ENCODE measurements around the gene GLIPR1L2.

The GLIPR1L2 gene

DNA sequence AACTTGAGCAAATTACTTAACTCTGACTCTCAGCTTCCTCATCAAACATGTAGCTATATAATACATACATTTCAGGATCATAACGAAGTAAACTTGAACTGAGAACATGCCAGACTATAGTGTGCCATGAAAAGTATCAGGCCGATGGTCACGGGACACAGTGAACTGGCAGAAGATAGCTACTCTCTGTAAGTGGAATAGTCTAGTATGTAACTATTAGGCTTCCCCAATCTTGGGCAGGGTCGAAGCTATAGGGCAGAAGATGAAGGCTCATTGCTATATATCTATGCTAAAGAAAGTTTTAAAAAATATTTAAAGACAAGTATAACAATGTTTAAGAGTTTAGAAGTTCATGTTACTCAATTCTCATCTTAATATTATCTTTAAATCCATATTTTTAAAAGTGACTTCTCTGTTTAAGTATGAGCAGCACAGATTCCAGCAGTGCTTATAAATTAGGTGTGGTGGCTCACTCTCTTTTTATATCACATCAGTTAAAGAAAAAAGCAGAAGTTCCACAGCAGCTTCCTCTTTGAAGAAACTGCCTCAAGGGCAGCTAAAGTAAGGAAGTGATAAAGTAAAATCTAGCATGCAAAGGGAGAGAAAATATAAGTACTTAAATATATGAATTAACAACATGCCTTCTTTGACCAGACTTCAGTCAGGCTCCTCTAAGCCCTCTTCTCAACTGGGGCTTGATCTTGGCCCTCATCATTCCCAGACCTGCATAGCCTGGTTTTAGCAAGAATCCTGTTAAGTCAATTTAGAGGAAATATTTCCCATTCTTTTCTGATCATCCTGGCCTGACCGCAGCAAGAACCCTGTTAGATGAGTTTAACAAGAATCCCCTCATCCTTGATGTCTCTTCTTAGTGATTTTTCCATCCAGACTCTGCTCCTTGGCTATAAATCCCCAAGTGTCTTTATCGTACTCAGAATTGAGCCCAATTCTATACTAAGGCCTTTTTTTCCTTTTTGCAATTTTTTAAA is 81.3 kb downstream of the GLIPR1L2 start:
- Histone ChIP-seq H3K4me1 (ENCODE audit: control insufficient read depth, insufficient read depth, low read length) (no peaks in the 10 kb centered on the region), H3K9me3 (ENCODE audit: control insufficient read depth, low read length) (no peaks in the 10 kb centered on the region), H3K4me3 (ENCODE audit: insufficient read depth, low read depth, low read length) (no peak overlapping the region), H3K36me3 (ENCODE audit: control insufficient read depth, insufficient read depth, low read length) (no peaks in the 10 kb centered on the region), H3K27ac (ENCODE audit: insufficient read depth, low read depth, low read length, poor library complexity, severe bottlenecking) (no peak overlapping the region), H3K27me3 (ENCODE audit: control insufficient read depth, insufficient read depth, low read length, poor library complexity, severe bottlenecking) (no peaks in the 10 kb centered on the region)
- 94 to 99% methylated on average over 5 of the region's 6 CpGs for WGBS, 2 experiments

DNA sequence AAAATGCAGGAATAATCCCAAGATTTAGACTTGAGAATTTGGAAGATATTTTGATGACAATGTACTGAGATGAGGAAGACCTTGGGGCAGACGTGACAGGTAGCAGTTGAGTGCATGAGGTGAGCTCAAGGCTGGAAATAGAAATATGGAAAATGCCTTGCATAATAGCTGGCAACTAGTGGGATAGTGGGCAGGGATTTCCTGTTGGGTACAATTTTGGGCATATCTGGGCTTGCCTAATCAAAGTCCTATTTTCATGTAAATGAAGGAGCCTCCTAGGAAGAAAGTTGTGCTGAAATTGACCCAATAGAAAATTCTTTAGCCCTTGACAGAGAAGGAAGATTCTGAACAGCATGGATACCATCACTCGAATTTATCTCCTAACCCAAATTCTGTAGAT is 83.2 kb downstream of the GLIPR1L2 start:
- Histone ChIP-seq H3K27ac (ENCODE audit: insufficient read depth, low read depth, low read length, poor library complexity, severe bottlenecking) (no peak overlapping the region), H3K4me3 (ENCODE audit: insufficient read depth, low read depth, low read length) (no peak overlapping the region), H3K9me3 (ENCODE audit: control insufficient read depth, low read length) (no peaks in the 10 kb centered on the region), H3K4me1 (ENCODE audit: control insufficient read depth, insufficient read depth, low read length) (no peaks in the 10 kb centered on the region), H3K27me3 (ENCODE audit: control insufficient read depth, insufficient read depth, low read length, poor library complexity, severe bottlenecking) (no peaks in the 10 kb centered on the region), H3K36me3 (ENCODE audit: control insufficient read depth, insufficient read depth, low read length) (no peaks in the 10 kb centered on the region)
- WGBS, 2 experiments: 88 to 89% methylated on average over 2 of the region's 2 CpGs

DNA sequence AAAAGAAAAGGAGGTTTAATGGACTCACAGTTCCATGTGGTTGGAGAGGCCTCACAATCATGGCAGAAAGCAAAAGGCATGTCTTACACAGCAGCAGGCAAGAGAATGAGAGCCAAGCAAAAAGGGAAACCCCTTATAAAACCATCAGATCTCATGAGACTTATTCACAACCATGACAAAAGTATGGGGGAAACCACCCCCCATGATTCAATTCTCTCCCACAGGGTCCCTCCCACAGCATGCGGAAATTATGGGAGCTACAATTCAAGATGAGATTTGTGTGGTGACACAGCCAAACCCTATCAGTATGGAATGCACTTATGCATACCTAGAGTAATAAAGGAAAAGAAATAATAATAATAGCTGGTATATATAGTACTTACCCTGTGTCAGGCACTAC is 85.2 kb downstream of the GLIPR1L2 start:
- Histone ChIP-seq H3K27me3 (ENCODE audit: control insufficient read depth, insufficient read depth, low read length, poor library complexity, severe bottlenecking) (no peaks in the 10 kb centered on the region), H3K9me3 (ENCODE audit: control insufficient read depth, low read length) (no peaks in the 10 kb centered on the region), H3K27ac (ENCODE audit: insufficient read depth, low read depth, low read length, poor library complexity, severe bottlenecking) (no peak overlapping the region), H3K36me3 (ENCODE audit: control insufficient read depth, insufficient read depth, low read length) (no peaks in the 10 kb centered on the region), H3K4me3 (ENCODE audit: insufficient read depth, low read depth, low read length) (no peak overlapping the region), H3K4me1 (ENCODE audit: control insufficient read depth, insufficient read depth, low read length) (no peaks in the 10 kb centered on the region)
- WGBS, 2 experiments: 100% methylated on average over 1 of the region's 1 CpG; no CpG with 5 or more reads in 1 of the 2 experiments

- WGBS, 2 experiments: 81 to 93% methylated on average over 2 of the region's 2 CpGs
- Histone ChIP-seq H3K4me3 (ENCODE audit: insufficient read depth, low read depth, low read length) (no peak overlapping the region), H3K36me3 (ENCODE audit: control insufficient read depth, insufficient read depth, low read length) (no peaks in the 10 kb centered on the region), H3K9me3 (ENCODE audit: control insufficient read depth, low read length) (no peaks in the 10 kb centered on the region), H3K4me1 (ENCODE audit: control insufficient read depth, insufficient read depth, low read length) (no peaks in the 10 kb centered on the region), H3K27me3 (ENCODE audit: control insufficient read depth, insufficient read depth, low read length, poor library complexity, severe bottlenecking) (no peaks in the 10 kb centered on the region), H3K27ac (ENCODE audit: insufficient read depth, low read depth, low read length, poor library complexity, severe bottlenecking) (no peak overlapping the region)
Measured at GRCh38 chr12:75477137-75477536, 86.2 kb downstream of the GLIPR1L2 start.

GRCh38 chr12:75478116-75478794 is 87.4 kb downstream of the GLIPR1L2 start:
- no peak overlapping the region for H3K4me3 ChIP-seq (ENCODE audit: insufficient read depth, low read depth, low read length)
- H3K4me1 ChIP-seq (ENCODE audit: control insufficient read depth, insufficient read depth, low read length): no peaks in the 10 kb centered on the region
- no peak overlapping the region for H3K27ac ChIP-seq (ENCODE audit: insufficient read depth, low read depth, low read length, poor library complexity, severe bottlenecking)
- H3K27me3 ChIP-seq (ENCODE audit: control insufficient read depth, insufficient read depth, low read length, poor library complexity, severe bottlenecking): no peaks in the 10 kb centered on the region
- H3K9me3 ChIP-seq (ENCODE audit: control insufficient read depth, low read length): no peaks in the 10 kb centered on the region
- no peaks in the 10 kb centered on the region for H3K36me3 ChIP-seq (ENCODE audit: control insufficient read depth, insufficient read depth, low read length)
- 90 to 97% methylated on average over 4 to 5 of the region's 5 CpGs for WGBS, 2 experiments

- Histone ChIP-seq H3K4me1 (ENCODE audit: control insufficient read depth, insufficient read depth, low read length) (no peaks in the 10 kb centered on the region), H3K36me3 (ENCODE audit: control insufficient read depth, insufficient read depth, low read length) (no peaks in the 10 kb centered on the region), H3K4me3 (ENCODE audit: insufficient read depth, low read depth, low read length) (no peak overlapping the region), H3K9me3 (ENCODE audit: control insufficient read depth, low read length) (no peaks in the 10 kb centered on the region), H3K27me3 (ENCODE audit: control insufficient read depth, insufficient read depth, low read length, poor library complexity, severe bottlenecking) (no peaks in the 10 kb centered on the region), H3K27ac (ENCODE audit: insufficient read depth, low read depth, low read length, poor library complexity, severe bottlenecking) (no peak overlapping the region)
- no CpG with 5 or more reads among the region's 2 CpGs for WGBS, 2 experiments
Measured at GRCh38 chr12:75479963-75480461, 89.1 kb downstream of the GLIPR1L2 start.

- Histone ChIP-seq H3K27me3 (ENCODE audit: control insufficient read depth, insufficient read depth, low read length, poor library complexity, severe bottlenecking) (no peaks in the 10 kb centered on the region), H3K36me3 (ENCODE audit: control insufficient read depth, insufficient read depth, low read length) (no peaks in the 10 kb centered on the region), H3K9me3 (ENCODE audit: control insufficient read depth, low read length) (no peaks in the 10 kb centered on the region), H3K4me1 (ENCODE audit: control insufficient read depth, insufficient read depth, low read length) (no peaks in the 10 kb centered on the region), H3K27ac (ENCODE audit: insufficient read depth, low read depth, low read length, poor library complexity, severe bottlenecking) (no peak within 1 kb of the TSS), H3K4me3 (ENCODE audit: insufficient read depth, low read depth, low read length) (no peak within 1 kb of the TSS)
- 70 to 81% methylated on average over 6 to 8 of the region's 8 CpGs for WGBS, 2 experiments
Measured at GRCh38 chr12:75480469-75480949, 89.6 kb downstream of the GLIPR1L2 start, which contains the start of gene GLIPR1. TSS of gene GLIPR1 (plus strand) at chr12:75480755. CDS start at chr12:75480881, 126 bp downstream.

DNA sequence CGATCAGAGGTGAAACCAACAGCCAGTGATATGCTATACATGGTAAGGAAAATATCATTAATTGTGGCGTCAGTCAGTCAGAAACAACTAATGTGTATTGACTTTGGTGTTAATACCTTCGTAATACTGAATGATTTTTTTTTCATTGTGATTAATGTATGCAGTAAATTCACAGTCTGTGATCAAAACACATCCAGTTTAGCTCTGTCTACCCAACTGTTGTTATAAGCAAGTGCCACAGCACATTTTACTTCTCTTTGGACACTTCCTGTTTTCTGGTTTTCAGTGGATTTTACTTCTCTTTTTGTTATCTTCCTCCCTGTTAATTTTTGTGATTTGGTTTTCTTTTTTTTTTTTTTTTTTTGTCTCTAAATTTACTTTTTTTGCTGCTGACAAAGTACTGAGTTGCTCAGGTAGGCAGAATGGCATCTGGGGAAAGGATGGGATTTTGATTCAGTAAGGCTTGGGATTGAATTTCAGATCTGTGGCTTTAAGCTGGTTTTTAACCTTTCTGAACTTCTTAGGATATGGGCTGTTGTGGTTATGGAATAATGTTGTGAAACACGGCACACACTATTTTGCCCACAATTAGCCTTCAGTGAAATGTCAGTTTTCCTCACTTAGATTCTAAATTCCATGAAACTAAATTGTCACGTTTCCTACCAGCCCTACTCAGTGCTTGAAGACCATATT is 90.3 kb downstream of the GLIPR1L2 start:
- Histone ChIP-seq H3K36me3 (ENCODE audit: control insufficient read depth, insufficient read depth, low read length) (no peaks in the 10 kb centered on the region), H3K27me3 (ENCODE audit: control insufficient read depth, insufficient read depth, low read length, poor library complexity, severe bottlenecking) (no peaks in the 10 kb centered on the region), H3K9me3 (ENCODE audit: control insufficient read depth, low read length) (no peaks in the 10 kb centered on the region), H3K4me3 (ENCODE audit: insufficient read depth, low read depth, low read length) (no peak overlapping the region), H3K4me1 (ENCODE audit: control insufficient read depth, insufficient read depth, low read length) (no peaks in the 10 kb centered on the region), H3K27ac (ENCODE audit: insufficient read depth, low read depth, low read length, poor library complexity, severe bottlenecking) (no peak overlapping the region)
- WGBS, 2 experiments: 76 to 86% methylated on average over 4 to 5 of the region's 5 CpGs

DNA sequence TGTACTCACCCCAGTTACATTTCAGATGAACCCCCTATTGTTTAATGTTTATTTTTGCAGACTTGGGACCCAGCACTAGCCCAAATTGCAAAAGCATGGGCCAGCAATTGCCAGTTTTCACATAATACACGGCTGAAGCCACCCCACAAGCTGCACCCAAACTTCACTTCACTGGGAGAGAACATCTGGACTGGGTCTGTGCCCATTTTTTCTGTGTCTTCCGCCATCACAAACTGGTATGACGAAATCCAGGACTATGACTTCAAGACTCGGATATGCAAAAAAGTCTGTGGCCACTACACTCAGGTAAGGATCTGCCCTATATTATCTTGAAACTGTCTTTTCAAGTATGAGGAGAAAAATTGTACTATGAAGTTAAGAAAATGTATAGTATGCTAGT is 90.9 kb downstream of the GLIPR1L2 start:
- Histone ChIP-seq H3K4me1 (ENCODE audit: control insufficient read depth, insufficient read depth, low read length) (no peaks in the 10 kb centered on the region), H3K4me3 (ENCODE audit: insufficient read depth, low read depth, low read length) (no peak overlapping the region), H3K9me3 (ENCODE audit: control insufficient read depth, low read length) (no peaks in the 10 kb centered on the region), H3K27me3 (ENCODE audit: control insufficient read depth, insufficient read depth, low read length, poor library complexity, severe bottlenecking) (no peaks in the 10 kb centered on the region), H3K36me3 (ENCODE audit: control insufficient read depth, insufficient read depth, low read length) (no peaks in the 10 kb centered on the region), H3K27ac (ENCODE audit: insufficient read depth, low read depth, low read length, poor library complexity, severe bottlenecking) (no peak overlapping the region)
- WGBS, 2 experiments: 92 to 95% methylated on average over 4 of the region's 4 CpGs
